GM21529 (cell line): Measurements from ENCODE around the gene GPR137.

Experiments
- ATAC-seq: cut with Tn5 transposase; IDR thresholded peaks from one replicate; pipeline ENCODE4 v1.9.1; 2021; ENCODE audit not compliant: unreplicated experiment

GPR137 gene

GRCh38 chr11:64263021-64263946 lies 22.4 kb upstream of the GPR137 start:
- ATAC-seq, result no peak

- ATAC-seq, result no peak
Measured at GRCh38 chr11:64263947-64264317, 21.7 kb upstream of the GPR137 start.

- ATAC-seq, result no peak
Measured at GRCh38 chr11:64264371-64264852, 21.2 kb upstream of the GPR137 start.

- no peak for ATAC-seq
Measured at GRCh38 chr11:64265176-64266160, 20.2 kb upstream of the GPR137 start.

- no peak for ATAC-seq
Measured at GRCh38 chr11:64266339-64266738, 19.3 kb upstream of the GPR137 start.

- ATAC-seq, result no peak
Measured at GRCh38 chr11:64267207-64267945, 18.3 kb upstream of the GPR137 start.

GRCh38 chr11:64268025-64268892 lies 17.4 kb upstream of the GPR137 start:
- ATAC-seq, result no peak

- peak; percentile 25 for ATAC-seq
Measured at GRCh38 chr11:64268893-64269539, 16.6 kb upstream of the GPR137 start.

GRCh38 chr11:64269540-64270220 lies 16.0 kb upstream of the GPR137 start:
- peak; percentile 62 for ATAC-seq

- no peak for ATAC-seq
Measured at GRCh38 chr11:64275031-64275800, 10.4 kb upstream of the GPR137 start.

GRCh38 chr11:64275841-64276240 lies 9.8 kb upstream of the GPR137 start:
- ATAC-seq, result no peak

- ATAC-seq, result no peak
Measured at GRCh38 chr11:64276653-64277431, 8.8 kb upstream of the GPR137 start.

- ATAC-seq, result no peak
Measured at GRCh38 chr11:64278576-64279190, 7.0 kb upstream of the GPR137 start.

- no peak for ATAC-seq
Measured at GRCh38 chr11:64281957-64282770, 3.5 kb upstream of the GPR137 start.

- ATAC-seq, result no peak
Measured at GRCh38 chr11:64283092-64283491, 2.6 kb upstream of the GPR137 start.
